Endodermal cell (in vitro differentiated cells): ENCODE data around the gene SLC22A16. TPM values are rescaled to one million over a fixed set of nuclear protein-coding genes. Genes with fewer than 3 reads are reported as not detected.
"Not testable (repeated sequence)": the region's sequence is repeated elsewhere in the genome, so short reads cannot be mapped to it uniquely, and the experiment has no call there.

Experiments used
- DNase-seq: peaks from one replicate; pipeline ENCODE4 v3.0.0-alpha.2; 2017
- H3K27ac ChIP-seq: 2 replicates; pipeline ENCODE4 v1.5.1; 2013; ENCODE audit warnings: mild to moderate bottlenecking, low read depth, low read length, moderate library complexity
- H3K27me3 ChIP-seq: 2 replicates; pipeline ENCODE4 v1.6.1; 2013; ENCODE audit warnings: mild to moderate bottlenecking, low read length, moderate library complexity; ENCODE audit not compliant: insufficient read depth, control insufficient read depth, poor library complexity, severe bottlenecking
- H3K36me3 ChIP-seq: 2 replicates; pipeline ENCODE4 v1.7.0; 2013; ENCODE audit warnings: mild to moderate bottlenecking, low read length, moderate library complexity; ENCODE audit not compliant: control insufficient read depth, insufficient read depth
- H3K4me1 ChIP-seq: one replicate; pipeline ENCODE4 v1.7.0; 2013; ENCODE audit warnings: low read length; ENCODE audit not compliant: control insufficient read depth, insufficient read depth
- H3K4me3 ChIP-seq: 2 replicates; pipeline ENCODE4 v1.5.1; 2013; ENCODE audit warnings: mild to moderate bottlenecking, low read length, moderate library complexity
- H3K9ac ChIP-seq: 2 replicates; pipeline ENCODE4 v1.6.1; 2013; ENCODE audit warnings: mild to moderate bottlenecking, low read length, moderate library complexity; ENCODE audit not compliant: poor library complexity, severe bottlenecking; ENCODE audit errors: extremely low read depth
- H3K9me3 ChIP-seq: 2 replicates; pipeline ENCODE4 v1.6.1; 2013; ENCODE audit warnings: mild to moderate bottlenecking, low read length, moderate library complexity; ENCODE audit not compliant: control insufficient read depth
- H3K27ac Mint-ChIP-seq: 2 replicates; pipeline ENCODE4 v1.8.0; 2020; ENCODE audit warnings: mixed read lengths
- H3K27me3 Mint-ChIP-seq: 2 replicates; pipeline ENCODE4 v1.8.0; 2021; ENCODE audit warnings: mild to moderate bottlenecking, mixed read lengths; ENCODE audit not compliant: insufficient read depth
- H3K36me3 Mint-ChIP-seq: 2 replicates; pipeline ENCODE4 v1.8.0; 2020; ENCODE audit warnings: low read depth, mixed read lengths
- H3K4me1 Mint-ChIP-seq: 2 replicates; pipeline ENCODE4 v1.8.0; 2020; ENCODE audit warnings: mixed read lengths
- H3K4me3 Mint-ChIP-seq: 2 replicates; pipeline ENCODE4 v1.8.0; 2020; ENCODE audit warnings: mild to moderate bottlenecking, moderate library complexity, mixed read lengths
- H3K9me3 Mint-ChIP-seq: 2 replicates; pipeline ENCODE4 v1.8.0; 2020; ENCODE audit warnings: mild to moderate bottlenecking, mixed read lengths
- CTCF ChIP-seq: fragments of 200-600 bp; sonication (generic); conservative IDR thresholded peaks from 2 replicates; pipeline ENCODE4 v1.5.0; 2021; ENCODE audit warnings: antibody characterized with exemption, mild to moderate bottlenecking
- WGBS, 2 experiments: methylation state at CpG; one replicate each; pipeline versions ENCODE4 v1.1.5 to v1.1.7; 2013; ENCODE audit warnings: missing lambda C conversion rate in 2 of 2, mixed read lengths in 1 of 2; ENCODE audit not compliant: insufficient coverage in 1 of 2, insufficient read length in 1 of 2; 5-methylcytosine and 5-hydroxymethylcytosine counted together
- total RNA-seq, 2 donors: library from RNA; stranded (reverse); fragmentation: NEBNext Ultra II Directional in 1 of 2; extraction: Animal tissue kit (Norgen Biotek cat#: 25700) in 1 of 2; gene quantifications; 2 replicates in 1 of 2; 3 replicates in 1 of 2; pipeline ENCODE4 v1.2.1, GENCODE V29; 2021

The SLC22A16 gene
- total RNA-seq, 2 donors from 2014 or later: not detected

GRCh38 chr6:110514818-110515217, 38.4 kb upstream of the SLC22A16 start:
- Mint-ChIP-seq H3K36me3 (peaks cover 1% of the 10 kb centered on the region), H3K9me3 (peaks cover 7% of the 10 kb centered on the region)
- WGBS, 2 experiments: 93% methylated on average over 4 of the region's 4 CpGs; no CpG with 5 or more reads in 1 of the 2 experiments

DNA sequence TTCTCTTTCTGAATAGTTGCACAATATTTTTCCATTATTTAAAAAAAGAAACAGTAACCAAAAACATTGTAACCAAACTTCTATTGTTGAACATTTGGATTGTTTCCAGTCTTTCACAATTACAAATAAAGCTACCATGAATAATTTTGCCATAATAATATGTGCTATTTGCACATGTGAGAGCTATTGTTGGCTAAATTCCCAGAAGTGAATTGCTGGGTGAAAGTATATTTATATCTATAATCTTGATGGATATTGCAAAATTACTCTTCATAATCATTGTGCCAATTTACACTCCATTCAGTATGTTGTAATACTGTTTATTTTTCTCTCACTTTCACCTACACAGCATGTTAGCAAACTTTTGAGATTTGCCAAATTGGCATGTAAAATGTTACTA, 36.6 kb upstream of the SLC22A16 start:
- Mint-ChIP-seq H3K36me3 (peaks cover 1% of the 10 kb centered on the region), H3K4me3 (no peak overlapping the region), H3K4me1 (peaks cover 27% of the 10 kb centered on the region), H3K27ac (no peak overlapping the region), H3K27me3 (peaks cover 40% of the 10 kb centered on the region), H3K9me3 (peaks cover 20% of the 10 kb centered on the region)
- no peak overlapping the region for H3K9ac ChIP-seq
- H3K36me3 ChIP-seq: no peaks in the 10 kb centered on the region
- peaks cover 24% of the 10 kb centered on the region for H3K9me3 ChIP-seq
- H3K27me3 ChIP-seq: no peaks in the 10 kb centered on the region
- no peak overlapping the region for H3K4me3 ChIP-seq
- H3K4me1 ChIP-seq: no peaks in the 10 kb centered on the region
- TF ChIP-seq CTCF: no peak
- H3K27ac ChIP-seq: no peak overlapping the region
- DNase-seq: no peak

More at GRCh38 chr6:110514818-110515217, 38.4 kb upstream of the SLC22A16 start:
- Histone ChIP-seq H3K4me3 (no peak overlapping the region), H3K36me3 (no peaks in the 10 kb centered on the region), H3K27me3 (no peaks in the 10 kb centered on the region), H3K9ac (no peak overlapping the region), H3K27ac (no peak overlapping the region), H3K9me3 (peaks cover 8% of the 10 kb centered on the region), H3K4me1 (no peaks in the 10 kb centered on the region)
- Mint-ChIP-seq H3K27me3 (peaks cover 22% of the 10 kb centered on the region), H3K4me3 (no peak overlapping the region), H3K4me1 (peaks cover 27% of the 10 kb centered on the region), H3K27ac (no peak overlapping the region)
- no peak for DNase-seq
- TF ChIP-seq CTCF: no peak

- DNase-seq, H3K27ac ChIP-seq, H3K27ac Mint-ChIP-seq, H3K36me3 ChIP-seq, H3K4me3 Mint-ChIP-seq, H3K9ac ChIP-seq, H3K4me1 ChIP-seq, H3K27me3 ChIP-seq, H3K36me3 Mint-ChIP-seq, H3K4me3 ChIP-seq: not testable (repeated sequence)
- H3K9me3 ChIP-seq: peaks cover 28% of the 10 kb centered on the region
- Mint-ChIP-seq H3K27me3 (peaks cover 40% of the 10 kb centered on the region), H3K4me1 (peaks cover 25% of the 10 kb centered on the region), H3K9me3 (peaks cover 22% of the 10 kb centered on the region)
Observed at GRCh38 chr6:110512549-110512948, 36.1 kb upstream of the SLC22A16 start.

GRCh38 chr6:110511401-110511800, 35.0 kb upstream of the SLC22A16 start:
- H3K4me1 Mint-ChIP-seq: peaks cover 20% of the 10 kb centered on the region
- peaks cover 44% of the 10 kb centered on the region for H3K27me3 Mint-ChIP-seq
- H3K4me3 Mint-ChIP-seq: no peak overlapping the region
- 67% methylated on average over 1 of the region's 1 CpG; no CpG with 5 or more reads in 1 of the 2 experiments for WGBS, 2 experiments
- peaks cover 2% of the 10 kb centered on the region for H3K36me3 Mint-ChIP-seq
- H3K9me3 ChIP-seq: peaks cover 40% of the 10 kb centered on the region
- no peak for TF ChIP-seq CTCF
- no peaks in the 10 kb centered on the region for H3K27me3 ChIP-seq
- peak; percentile 88 for DNase-seq
- no peak overlapping the region for H3K27ac ChIP-seq
- H3K4me1 ChIP-seq: no peaks in the 10 kb centered on the region
- H3K9me3 Mint-ChIP-seq: peaks cover 33% of the 10 kb centered on the region
- H3K36me3 ChIP-seq: no peaks in the 10 kb centered on the region
- H3K27ac Mint-ChIP-seq: peak overlapping the region; percentile 87
- H3K9ac ChIP-seq: no peak overlapping the region
- H3K4me3 ChIP-seq: no peak overlapping the region
